ENCODE measurements around the gene TXNDC2. TPM values are rescaled to one million over a fixed set of nuclear protein-coding genes. Genes with fewer than 3 reads are reported as not detected.

Gene TXNDC2
- total RNA-seq, 1 experiment from 2014 or later, result not detected

DNA sequence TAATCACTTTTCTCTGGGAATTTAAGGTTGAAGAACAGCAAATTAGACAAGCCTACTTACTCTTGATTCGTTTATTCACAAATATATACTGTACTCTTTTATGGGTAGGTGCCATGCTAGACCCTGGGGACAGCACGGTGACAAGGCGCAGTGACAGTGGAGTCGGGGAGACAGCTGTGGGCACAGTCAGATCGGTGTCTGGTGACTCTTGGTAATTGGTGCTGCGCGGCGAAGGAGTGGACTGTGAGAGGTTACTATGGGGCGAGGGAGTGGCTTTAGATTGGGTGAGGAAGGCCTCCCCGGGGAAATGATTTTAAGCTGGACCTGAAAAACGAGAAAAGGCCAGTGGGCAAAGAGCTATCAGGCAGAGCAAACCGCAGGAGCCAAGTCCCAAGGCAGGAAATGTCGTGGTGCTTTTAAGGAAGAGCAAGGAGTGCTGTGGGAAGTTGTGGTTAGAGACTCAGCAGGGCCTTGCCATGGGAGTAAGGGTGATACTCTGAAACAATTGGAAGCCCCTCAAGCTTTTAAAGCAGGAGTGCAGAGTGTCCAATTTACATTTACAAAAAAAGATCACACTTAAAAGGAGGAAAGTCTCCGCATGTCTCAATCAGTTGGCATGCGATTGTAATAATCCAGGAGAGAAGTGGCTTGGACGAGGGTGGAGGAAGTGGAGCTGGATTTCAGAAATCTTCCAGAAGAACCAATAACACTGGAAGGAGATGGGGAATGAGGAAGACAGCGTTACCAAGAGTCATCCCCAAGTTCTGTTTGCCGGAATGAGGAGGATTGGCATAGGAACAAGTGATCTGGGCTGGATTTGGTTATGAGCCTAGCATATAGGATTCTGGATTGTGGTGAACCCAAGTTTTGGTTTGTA, 36.1 kb upstream of the TXNDC2 start:
- Histone ChIP-seq H3K27me3 (replicated peaks; ENCODE audit: control insufficient read depth, insufficient read depth, low read length) (no peaks in the 10 kb centered on the region), H3K4me3 (ENCODE audit: low read depth, low read length) (no peak overlapping the region), H3K4me1 (no peaks in the 10 kb centered on the region), H3K9me3 (peaks cover 5% of the 10 kb centered on the region; the same call in 1 of the 2 replicates), H3K36me3 (ENCODE audit: control insufficient read depth, insufficient read depth, low read length) (no peaks in the 10 kb centered on the region)
- ChIA-PET CTCF (no interaction called here), POLR2A (no interaction called here)
- peaks cover 7% of the 10 kb centered on the region for H3K36me3 Mint-ChIP-seq (ENCODE audit: insufficient read depth, unreplicated experiment)
- no peak overlapping the region for H3K4me3 Mint-ChIP-seq (ENCODE audit: unreplicated experiment)
- intact Hi-C loops (cut with micrococcal nuclease; ENCODE audit: unreplicated experiment), result no loop called here
- H3K27ac Mint-ChIP-seq (ENCODE audit: unreplicated experiment), result peak overlapping the region; percentile 44
- no peaks in the 10 kb centered on the region for H3K9me3 Mint-ChIP-seq (ENCODE audit: unreplicated experiment)
- no peak for DNase-seq
- H3K4me1 Mint-ChIP-seq (ENCODE audit: low read depth, unreplicated experiment), result peaks cover 10% of the 10 kb centered on the region
- TF ChIP-seq, protein P1, sequence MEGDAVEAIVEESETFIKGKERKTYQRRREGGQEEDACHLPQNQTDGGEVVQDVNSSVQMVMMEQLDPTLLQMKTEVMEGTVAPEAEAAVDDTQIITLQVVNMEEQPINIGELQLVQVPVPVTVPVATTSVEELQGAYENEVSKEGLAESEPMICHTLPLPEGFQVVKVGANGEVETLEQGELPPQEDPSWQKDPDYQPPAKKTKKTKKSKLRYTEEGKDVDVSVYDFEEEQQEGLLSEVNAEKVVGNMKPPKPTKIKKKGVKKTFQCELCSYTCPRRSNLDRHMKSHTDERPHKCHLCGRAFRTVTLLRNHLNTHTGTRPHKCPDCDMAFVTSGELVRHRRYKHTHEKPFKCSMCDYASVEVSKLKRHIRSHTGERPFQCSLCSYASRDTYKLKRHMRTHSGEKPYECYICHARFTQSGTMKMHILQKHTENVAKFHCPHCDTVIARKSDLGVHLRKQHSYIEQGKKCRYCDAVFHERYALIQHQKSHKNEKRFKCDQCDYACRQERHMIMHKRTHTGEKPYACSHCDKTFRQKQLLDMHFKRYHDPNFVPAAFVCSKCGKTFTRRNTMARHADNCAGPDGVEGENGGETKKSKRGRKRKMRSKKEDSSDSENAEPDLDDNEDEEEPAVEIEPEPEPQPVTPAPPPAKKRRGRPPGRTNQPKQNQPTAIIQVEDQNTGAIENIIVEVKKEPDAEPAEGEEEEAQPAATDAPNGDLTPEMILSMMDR (IDR thresholded peaks at IDR 0.05; ENCODE audit: insufficient read depth in 1 of 2, low read depth in 1 of 2, low read length in 1 of 2, severe bottlenecking in 1 of 2, unreplicated experiment in 1 of 2), result no peak
- H3K27me3 Mint-ChIP-seq (ENCODE audit: insufficient read depth, unreplicated experiment), result no peaks in the 10 kb centered on the region
- BruUV-seq (replicated peaks), result no TSS peak

DNA sequence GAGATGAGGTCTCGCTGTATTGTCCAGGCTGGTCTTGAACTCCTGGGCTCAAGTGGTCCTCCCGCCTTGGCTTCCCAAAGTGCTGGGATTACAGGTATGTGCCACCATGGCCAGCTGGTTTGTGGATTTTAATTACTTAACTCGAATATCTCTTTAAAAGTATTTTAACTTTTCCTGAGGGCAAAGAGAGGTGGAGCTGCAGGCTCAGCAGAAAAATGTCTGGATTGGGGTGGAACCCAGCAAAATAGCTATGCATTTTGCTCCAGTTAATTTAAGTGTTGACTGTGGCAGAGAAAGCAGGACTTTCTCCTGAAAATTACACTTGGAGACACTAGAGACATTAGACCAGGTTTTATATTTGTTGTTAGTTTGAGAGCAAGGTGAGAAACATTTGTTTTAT, 35.5 kb upstream of the TXNDC2 start:
- H3K36me3 Mint-ChIP-seq (ENCODE audit: insufficient read depth, unreplicated experiment), result peaks cover 7% of the 10 kb centered on the region
- BruUV-seq (replicated peaks), result no TSS peak
- CTCF ChIA-PET, result no interaction called here

DNA sequence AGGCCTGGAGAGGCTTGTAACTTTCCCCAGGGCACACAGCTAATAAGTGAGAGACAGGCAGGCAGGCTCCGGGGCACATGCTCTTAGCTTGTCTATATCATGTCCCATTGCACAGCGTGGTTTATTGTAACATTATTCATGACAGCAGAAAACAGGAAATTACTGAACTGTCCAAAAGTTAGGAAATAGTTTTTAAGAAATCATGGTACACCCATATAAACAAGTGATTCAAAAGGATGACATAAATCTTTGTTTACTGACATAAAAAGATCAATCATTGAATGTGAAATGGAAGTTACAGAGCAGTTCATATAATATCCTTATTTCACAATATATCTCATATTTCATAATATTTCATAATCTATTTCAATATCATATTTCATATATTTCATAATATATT, 34.3 kb upstream of the TXNDC2 start:
- Mint-ChIP-seq H3K4me3 (ENCODE audit: unreplicated experiment) (no peak overlapping the region), H3K27me3 (ENCODE audit: insufficient read depth, unreplicated experiment) (no peaks in the 10 kb centered on the region), H3K9me3 (ENCODE audit: unreplicated experiment) (no peaks in the 10 kb centered on the region), H3K36me3 (ENCODE audit: insufficient read depth, unreplicated experiment) (peaks cover 7% of the 10 kb centered on the region), H3K4me1 (ENCODE audit: low read depth, unreplicated experiment) (peaks cover 10% of the 10 kb centered on the region), H3K27ac (ENCODE audit: unreplicated experiment) (no peak overlapping the region)
- no peaks in the 10 kb centered on the region for H3K36me3 ChIP-seq (ENCODE audit: control insufficient read depth, insufficient read depth, low read length)
- no TSS peak for BruUV-seq (replicated peaks)
- H3K4me3 ChIP-seq (ENCODE audit: low read depth, low read length), result no peak overlapping the region
- intact Hi-C loops (cut with micrococcal nuclease; ENCODE audit: unreplicated experiment), result no loop called here
- ChIA-PET POLR2A (no interaction called here), CTCF (no interaction called here)
- H3K9me3 ChIP-seq, result peaks cover 5% of the 10 kb centered on the region; the same call in 1 of the 2 replicates
- H3K27me3 ChIP-seq (replicated peaks; ENCODE audit: control insufficient read depth, insufficient read depth, low read length), result no peaks in the 10 kb centered on the region
- DNase-seq, result no peak
- no peaks in the 10 kb centered on the region for H3K4me1 ChIP-seq
- TF ChIP-seq, protein P1 (IDR thresholded peaks at IDR 0.05; ENCODE audit: insufficient read depth in 1 of 2, low read depth in 1 of 2, low read length in 1 of 2, severe bottlenecking in 1 of 2, unreplicated experiment in 1 of 2), result no peak

More for the DNA sequence above, 35.5 kb upstream of the TXNDC2 start:
- H3K27me3 ChIP-seq (replicated peaks; ENCODE audit: control insufficient read depth, insufficient read depth, low read length), result no peaks in the 10 kb centered on the region
- H3K4me3 ChIP-seq (ENCODE audit: low read depth, low read length), result no peak overlapping the region
- TF ChIP-seq, protein P1 (IDR thresholded peaks at IDR 0.05; ENCODE audit: insufficient read depth in 1 of 2, low read depth in 1 of 2, low read length in 1 of 2, severe bottlenecking in 1 of 2, unreplicated experiment in 1 of 2), result no peak
- H3K4me3 Mint-ChIP-seq (ENCODE audit: unreplicated experiment), result no peak overlapping the region
- POLR2A ChIA-PET, result no interaction called here
- peaks cover 10% of the 10 kb centered on the region for H3K4me1 Mint-ChIP-seq (ENCODE audit: low read depth, unreplicated experiment)
- no peaks in the 10 kb centered on the region for H3K9me3 Mint-ChIP-seq (ENCODE audit: unreplicated experiment)
- H3K9me3 ChIP-seq, result peaks cover 5% of the 10 kb centered on the region; the same call in 1 of the 2 replicates
- H3K36me3 ChIP-seq (ENCODE audit: control insufficient read depth, insufficient read depth, low read length), result no peaks in the 10 kb centered on the region
- no peaks in the 10 kb centered on the region for H3K27me3 Mint-ChIP-seq (ENCODE audit: insufficient read depth, unreplicated experiment)
- DNase-seq, result no peak
- no peaks in the 10 kb centered on the region for H3K4me1 ChIP-seq
- intact Hi-C loops (cut with micrococcal nuclease; ENCODE audit: unreplicated experiment), result no loop called here
- H3K27ac Mint-ChIP-seq (ENCODE audit: unreplicated experiment), result no peak overlapping the region
